GM18909 (cell line): Measurements from ENCODE around the gene KDM5C.
"Not testable (repeated sequence)": the region's sequence is repeated elsewhere in the genome, so short reads cannot be mapped to it uniquely, and the experiment has no call there.

ENCODE experiments used
- ATAC-seq: cut with Tn5 transposase; IDR thresholded peaks from one replicate; pipeline ENCODE4 v1.9.1; 2021; ENCODE audit warnings: mild to moderate bottlenecking; ENCODE audit not compliant: unreplicated experiment, poor library complexity

The KDM5C gene

DNA sequence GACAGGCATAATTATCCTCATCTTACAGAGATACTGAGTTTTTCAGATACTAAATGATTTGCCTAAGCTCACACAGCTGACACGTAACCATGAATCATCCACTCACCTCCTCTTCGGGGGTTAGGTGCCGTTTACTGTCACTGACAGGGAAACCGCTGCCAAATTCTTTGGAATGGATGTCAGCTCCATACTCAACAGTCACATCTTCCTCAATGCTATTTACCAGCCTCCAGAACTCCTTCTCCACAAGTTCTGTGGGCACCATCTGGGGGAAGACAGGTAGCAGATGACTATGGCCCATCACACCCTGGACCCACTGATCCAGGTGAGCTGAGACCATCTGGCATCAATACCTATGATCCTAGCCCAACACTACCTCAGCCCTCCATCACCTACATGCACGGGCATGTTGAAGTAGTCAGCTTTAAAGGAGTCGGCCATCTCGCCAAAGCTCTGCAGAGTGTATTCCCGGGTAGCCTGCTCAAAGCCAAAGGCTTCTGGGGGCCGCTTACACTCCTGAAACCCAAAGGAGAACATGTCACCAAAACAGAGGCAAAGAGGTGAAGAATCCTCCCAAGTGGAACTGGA, 13.5 kb downstream of the KDM5C start:
- ATAC-seq = no peak

DNA sequence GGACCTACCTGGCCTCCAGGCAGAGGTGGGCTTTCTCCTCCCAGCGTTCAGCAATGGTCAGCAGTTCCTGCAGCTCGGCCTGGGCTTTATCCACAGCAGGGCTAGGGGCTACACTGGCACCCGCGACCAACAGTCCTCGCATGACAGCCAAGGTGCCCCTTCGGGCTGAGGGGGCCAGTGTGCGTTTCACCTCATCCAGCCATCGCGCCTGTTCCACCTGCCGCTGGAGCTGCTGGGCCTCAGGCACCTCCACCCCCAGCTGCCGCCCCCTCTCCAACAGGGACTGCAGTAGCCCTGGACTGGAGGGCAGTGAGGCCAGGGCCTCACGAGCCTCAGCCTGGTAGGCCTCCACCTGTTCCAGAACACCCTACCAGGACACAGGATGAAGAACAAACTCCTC, 28.3 kb downstream of the KDM5C start:
- no peak for ATAC-seq

DNA sequence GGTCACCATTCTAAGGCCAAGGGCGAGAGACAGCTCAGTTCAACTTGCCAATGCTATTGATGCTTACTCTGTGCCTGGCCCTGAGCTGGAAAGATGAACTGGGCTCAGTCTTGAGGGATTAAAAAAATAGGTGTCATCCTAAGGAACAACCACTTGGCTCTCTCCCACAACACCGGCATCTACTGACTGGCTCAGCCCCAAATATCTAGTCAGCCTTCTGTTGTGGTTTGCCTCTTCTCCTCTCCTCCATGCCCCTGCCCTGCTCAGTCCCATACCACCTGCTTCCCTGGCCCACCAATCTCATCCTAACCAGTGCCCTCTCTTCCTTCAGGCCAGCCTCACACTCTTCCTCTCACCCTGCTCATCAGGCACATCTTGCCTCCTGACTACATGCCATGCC, 29.6 kb downstream of the KDM5C start:
- ATAC-seq = no peak

DNA sequence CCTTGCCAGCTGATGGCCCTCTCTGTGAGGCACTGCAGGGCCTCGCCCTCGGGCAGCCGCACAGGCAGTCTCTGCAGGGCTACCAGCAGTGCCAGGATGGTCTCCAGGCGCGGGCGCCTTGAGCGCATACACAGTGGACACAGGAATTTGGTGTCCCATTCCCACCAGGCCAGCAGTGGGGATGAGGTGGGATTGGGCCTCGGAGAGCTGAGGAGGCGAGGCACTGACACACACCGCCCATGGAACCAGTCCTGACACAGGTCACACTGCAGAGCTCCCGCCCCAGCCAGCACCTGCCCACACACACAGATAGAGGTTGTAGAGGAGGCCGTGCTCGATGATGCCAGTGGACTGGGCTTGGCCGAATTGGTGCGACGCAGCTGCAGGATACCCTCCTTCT, 30.7 kb downstream of the KDM5C start:
- ATAC-seq = no peak

DNA sequence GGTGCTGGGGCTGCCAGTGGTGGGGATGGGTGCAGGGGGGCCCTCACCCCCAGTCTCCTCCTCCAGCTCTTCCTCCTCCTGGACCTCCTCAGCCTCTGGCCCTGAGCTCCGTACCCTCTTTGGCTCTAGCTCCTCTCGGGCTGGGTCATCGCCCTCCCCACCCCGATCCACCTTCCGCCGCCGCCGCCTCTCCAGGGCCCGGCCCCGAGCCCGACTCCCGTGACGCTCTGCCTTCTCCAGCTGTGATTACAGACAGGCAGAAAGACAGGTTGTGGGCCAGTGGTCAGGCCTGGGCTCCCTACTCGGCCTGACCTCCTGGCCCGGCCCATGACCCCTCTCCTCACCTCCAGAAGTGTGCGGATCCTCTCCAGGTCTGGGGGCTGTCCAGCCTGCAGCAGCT, 31.9 kb downstream of the KDM5C start:
- no peak for ATAC-seq

DNA sequence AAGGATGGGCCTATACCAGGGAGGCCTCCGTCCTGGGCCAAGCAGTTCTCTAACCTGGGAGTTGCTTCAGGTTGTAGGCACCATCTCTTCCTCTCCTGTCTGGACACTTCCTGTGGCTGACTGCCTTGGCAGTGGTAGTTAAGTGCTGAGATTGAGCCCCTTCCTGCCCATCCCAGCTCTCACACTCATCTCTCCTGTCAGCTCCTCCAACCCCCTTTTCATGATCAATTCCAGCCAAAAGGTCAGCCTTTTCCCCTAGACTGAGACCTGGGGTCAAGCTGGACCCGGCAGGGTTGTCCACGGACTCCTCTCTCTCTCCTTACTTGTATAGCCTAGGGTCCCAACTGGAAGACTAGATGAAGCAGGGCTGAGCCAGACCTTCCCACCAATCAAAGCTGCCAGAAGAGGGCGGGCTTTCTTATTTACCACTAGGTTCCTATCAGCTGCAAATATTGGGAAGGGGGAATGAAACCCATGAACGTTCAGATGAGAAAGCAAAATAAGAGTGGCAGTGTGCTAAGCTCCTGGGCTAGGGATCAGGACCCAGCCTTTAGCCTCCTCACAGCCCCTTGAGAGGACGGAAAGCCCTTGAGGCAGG, 34.5 kb downstream of the KDM5C start:
- ATAC-seq = no peak

DNA sequence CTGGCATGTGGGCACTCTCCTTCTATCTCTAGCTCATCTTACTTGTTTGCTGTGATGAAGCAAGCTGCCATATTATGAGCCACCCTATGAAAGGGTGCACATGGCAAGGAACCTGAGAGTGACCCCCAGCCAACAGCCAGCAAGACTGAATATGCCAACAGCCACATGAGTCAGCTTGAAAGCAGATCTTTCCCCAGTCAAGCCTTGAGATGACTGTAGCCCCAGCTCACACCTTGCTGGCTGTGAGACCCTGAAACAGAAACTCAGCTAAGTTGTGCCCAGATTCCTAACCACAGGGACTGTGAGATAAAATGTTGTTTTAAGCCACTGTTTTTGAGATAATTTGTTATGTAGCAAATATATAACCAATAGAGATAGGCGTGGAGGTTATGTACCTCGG, 36.2 kb downstream of the KDM5C start:
- ATAC-seq = peak; percentile 91

DNA sequence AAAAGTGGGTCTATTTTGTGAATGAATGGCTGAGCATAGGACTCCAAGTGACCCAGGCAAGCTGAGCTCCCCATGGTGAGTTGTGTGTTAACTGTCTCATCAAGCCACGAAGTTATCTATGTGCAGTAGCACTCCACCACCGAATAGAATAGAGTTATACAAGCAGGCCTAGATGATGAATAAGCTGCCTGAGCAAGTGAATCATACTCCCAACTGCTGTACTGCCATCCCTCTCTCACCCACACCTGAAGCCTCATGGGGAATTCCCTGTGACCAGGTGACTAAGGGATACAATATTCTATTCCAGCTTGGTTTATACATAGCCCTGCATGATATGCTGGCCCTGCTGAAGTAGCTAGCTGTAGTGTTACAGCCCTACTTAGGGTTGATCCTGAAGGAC, 38.7 kb downstream of the KDM5C start:
- no peak for ATAC-seq

DNA sequence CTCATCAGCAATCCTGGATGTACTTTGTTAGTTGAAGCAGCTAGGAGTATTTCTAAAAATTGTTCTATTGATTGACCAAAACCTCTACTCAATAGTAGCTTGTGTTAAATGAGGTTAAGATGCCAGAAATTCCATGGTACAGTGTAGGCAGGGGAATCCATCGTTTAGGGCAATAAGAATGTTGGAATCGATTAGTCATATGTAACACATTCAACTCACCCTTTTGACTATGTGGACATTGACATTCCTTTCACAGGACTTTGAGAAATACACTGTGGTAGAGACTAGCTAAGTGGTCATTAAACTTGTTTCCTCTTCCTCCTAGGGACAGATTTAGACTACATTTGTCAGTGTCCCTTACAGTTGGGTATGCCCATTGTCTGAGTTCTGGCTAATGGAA, 40.2 kb downstream of the KDM5C start:
- no peak for ATAC-seq

DNA sequence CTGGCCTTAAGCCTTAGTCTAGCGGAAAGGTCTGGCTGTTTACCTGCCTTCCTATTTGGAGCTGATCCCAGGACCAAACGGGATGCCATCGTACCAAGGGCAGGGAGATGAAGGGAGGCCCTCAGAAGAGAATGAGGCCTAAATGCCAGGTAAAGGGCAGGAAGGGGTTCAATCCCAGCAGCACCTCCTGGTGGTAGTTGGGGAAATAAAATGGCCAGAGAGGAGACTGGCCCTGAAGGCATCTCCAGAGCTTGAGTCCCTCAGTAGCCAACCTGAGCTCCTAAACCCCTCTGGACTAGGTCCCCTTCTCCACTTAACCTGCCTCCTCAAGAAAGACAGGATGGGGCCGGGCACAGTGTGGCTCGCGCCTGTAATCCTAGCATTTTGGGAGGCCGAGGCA, 53.7 kb downstream of the KDM5C start:
- ATAC-seq = no peak

DNA sequence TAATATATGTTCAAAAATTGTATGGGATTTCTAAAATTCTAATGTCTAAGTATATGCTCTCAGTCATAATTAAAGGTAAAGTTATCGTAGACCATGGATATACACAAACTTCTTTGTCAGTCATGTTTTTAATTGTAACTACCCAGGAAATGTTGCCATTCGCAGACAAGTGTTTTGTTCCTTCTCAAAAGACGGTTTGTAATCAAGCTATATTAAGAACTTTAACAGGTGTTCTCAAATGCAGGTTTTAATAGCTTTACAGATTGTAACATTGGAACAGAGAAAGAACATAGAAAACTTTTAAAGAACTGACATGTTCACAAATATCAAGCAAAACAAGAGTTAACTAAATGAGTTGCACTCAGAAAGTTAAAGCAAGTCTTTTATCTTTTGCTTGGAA, 58.9 kb downstream of the KDM5C start:
- no peak for ATAC-seq

DNA sequence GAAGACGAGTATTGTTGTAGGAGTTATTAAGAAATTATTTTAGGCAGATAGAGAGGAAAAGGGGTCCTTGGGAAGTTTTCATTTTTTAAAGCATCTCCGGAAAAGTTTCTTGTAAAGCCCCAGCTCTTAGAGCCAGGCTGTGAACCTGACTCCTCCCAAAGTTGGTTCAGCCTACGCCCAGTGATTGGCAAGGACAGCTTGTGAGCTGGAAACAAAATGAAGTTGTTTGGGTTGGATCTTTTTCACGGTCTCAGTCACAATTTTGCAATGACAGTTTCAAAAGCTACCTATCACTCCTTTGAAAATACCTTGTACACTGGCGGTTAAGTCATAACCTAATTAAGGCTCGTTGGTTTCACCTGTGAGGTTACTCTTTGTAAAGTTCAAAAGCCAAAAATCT, 60.4 kb downstream of the KDM5C start:
- not testable (repeated sequence) for ATAC-seq

DNA sequence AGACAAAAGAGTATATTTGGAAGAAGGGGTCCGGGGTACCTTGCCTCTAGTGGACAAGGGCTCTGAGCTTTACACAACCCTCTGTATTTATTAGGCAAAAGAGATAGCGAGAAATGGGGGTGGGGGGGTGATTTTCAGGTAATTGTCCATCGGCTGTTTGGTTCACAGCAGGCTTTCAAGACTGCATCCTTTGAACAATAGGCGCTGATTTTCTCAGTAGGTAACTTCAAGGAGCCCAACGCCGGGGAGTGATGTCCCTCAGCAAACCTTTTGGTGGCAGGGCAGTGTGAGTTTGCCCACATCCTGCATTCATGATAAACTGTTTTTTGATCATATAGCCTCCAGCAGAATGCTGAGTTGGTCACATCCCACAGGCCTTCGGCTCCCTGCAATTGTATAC, 61.6 kb downstream of the KDM5C start:
- no peak for ATAC-seq

DNA sequence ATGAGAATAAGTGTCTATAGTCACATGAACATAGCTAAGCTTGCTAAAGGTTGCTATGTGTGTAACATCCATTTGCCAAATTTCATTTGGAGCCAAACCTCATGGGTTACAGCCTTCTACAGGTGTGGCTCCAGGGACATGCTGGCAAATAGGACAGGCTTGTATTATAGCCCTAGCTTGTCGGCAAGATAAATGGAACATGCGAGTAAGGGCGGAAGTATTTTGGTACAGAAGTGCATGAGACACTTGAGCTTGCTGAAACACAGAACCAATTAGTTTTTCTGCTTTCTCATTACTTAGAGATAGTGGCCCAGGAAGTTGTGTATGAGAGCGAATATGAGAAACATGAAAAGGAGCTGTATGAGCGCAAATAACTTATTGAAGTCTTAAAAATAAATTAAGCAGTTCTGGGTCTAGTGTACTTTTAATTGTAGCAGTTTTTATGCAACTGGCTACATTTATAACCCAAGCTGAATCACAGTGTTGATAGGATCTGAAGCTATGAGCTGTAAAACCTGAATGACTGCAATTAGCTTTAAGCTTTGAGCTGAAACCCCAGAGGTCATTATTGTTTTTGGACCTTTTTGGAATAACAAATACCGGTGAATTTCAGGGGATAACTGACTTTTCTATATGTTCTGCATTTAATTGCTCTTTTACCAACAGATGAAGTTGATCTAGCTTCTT, 64.6 kb downstream of the KDM5C start:
- ATAC-seq = no peak

DNA sequence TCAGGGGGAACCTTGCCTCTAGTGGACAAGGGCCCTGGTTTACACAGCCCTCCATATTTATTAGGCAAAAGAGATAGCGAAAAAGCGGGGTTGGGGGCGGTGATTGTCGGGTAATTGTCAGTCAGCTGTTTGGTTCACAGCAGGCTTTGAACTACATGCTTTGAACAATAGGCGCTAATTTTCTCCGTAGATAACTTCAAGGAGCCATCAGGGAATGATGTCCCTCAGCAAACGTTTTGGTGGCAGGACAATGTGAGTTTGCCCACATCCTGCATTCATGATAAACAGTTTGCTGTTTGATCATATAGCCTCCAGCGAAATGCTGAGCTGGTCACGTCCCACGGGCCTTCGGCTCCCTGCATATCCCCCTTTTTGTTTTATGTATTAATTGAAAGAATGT, 65.8 kb downstream of the KDM5C start:
- ATAC-seq = no peak

DNA sequence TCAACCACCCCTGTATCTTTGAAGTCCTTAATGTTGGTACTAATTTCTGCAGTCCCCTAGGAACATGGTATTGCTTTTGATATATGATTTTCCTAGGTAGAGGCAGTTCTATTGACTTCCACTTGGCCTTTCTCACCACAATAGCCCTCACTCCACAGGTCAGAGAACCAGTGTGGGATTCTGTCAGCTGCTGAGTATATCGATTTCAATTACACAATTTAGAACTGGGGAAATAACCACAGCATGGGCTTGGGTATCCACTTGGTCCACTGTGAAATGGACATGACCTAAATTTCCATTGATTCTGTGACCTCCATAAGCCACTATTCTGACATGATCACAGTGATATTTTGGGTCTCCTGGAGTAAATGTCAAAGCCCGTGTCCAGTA, 68.8 kb downstream of the KDM5C start:
- no peak for ATAC-seq

DNA sequence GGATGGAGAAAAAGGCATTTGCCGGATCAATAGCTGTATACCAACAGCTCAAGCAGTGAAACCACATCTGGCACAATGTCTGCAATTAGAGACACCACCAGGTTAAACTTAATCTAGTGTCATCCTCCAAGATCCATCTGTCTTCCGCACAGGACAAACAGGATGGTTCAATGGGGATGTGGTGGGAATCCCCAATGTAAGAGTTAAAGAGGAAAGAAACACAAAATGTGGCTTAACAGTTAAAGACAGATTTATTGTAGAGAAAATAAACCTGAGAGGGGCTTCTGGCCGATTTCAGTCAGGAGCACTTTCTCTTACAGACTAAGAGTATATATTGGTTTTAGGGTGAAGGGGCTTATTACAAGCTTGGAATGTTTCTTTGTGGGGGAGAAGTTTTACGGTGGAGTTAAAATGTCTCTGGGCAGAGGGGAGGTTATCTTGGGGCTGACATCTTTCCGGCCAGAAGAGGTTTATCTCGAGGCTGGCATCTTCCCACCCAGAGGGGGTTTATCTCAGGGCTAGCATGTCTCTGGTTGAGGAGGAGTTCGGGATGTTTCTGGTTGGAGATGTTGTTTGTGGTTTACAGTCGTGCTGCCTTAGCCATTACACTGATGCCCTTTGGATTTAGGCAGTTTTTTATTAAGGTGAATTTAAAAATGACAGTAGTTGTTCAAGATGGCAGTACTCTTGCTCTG, 69.3 kb downstream of the KDM5C start:
- ATAC-seq = no peak

DNA sequence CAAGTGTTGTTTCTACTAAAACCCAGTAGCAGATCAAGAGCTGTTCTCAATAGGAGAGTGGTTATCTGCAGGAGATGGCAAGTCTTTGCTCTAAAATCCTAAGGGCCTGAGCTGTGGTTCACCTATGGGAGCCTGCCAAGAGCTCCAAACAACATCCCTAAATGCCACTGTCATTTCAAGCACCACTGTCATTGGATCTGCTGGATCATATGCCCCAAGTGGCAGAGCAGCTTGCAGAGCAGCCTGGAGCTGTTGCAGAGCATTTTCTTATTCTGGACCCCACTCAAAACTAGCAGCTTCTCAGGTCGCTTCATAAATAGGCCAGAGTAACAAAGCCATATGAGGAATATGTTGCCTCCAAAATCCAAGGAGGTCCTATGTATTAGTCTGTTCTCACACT, 71.4 kb downstream of the KDM5C start:
- ATAC-seq = no peak
